Osteocyte (in vitro differentiated cells): Measurements from ENCODE around the gene CDH10. TPM values are rescaled to one million over a fixed set of nuclear protein-coding genes. Genes with fewer than 3 reads are reported as not detected.

Source experiments
- DNase-seq: peaks from one replicate; pipeline ENCODE4 v3.0.0; 2021; ENCODE audit warnings: mixed read lengths; ENCODE audit not compliant: unreplicated experiment; ENCODE audit errors: extremely low spot score
- H3K27ac Mint-ChIP-seq: one replicate; pipeline ENCODE4 v1.8.0; 2021; ENCODE audit warnings: mild to moderate bottlenecking, mixed read lengths; ENCODE audit not compliant: unreplicated experiment
- H3K27me3 Mint-ChIP-seq: one replicate; pipeline ENCODE4 v1.8.0; 2021; ENCODE audit warnings: mixed read lengths; ENCODE audit not compliant: unreplicated experiment
- H3K36me3 Mint-ChIP-seq: one replicate; pipeline ENCODE4 v1.8.0; 2021; ENCODE audit warnings: mixed read lengths; ENCODE audit not compliant: unreplicated experiment
- H3K4me1 Mint-ChIP-seq: one replicate; pipeline ENCODE4 v1.8.0; 2021; ENCODE audit warnings: mixed read lengths; ENCODE audit not compliant: unreplicated experiment
- H3K4me3 Mint-ChIP-seq: one replicate; pipeline ENCODE4 v1.8.0; 2021; ENCODE audit warnings: mild to moderate bottlenecking, moderate library complexity, mixed read lengths; ENCODE audit not compliant: unreplicated experiment
- H3K9me3 Mint-ChIP-seq: one replicate; pipeline ENCODE4 v1.8.0; 2021; ENCODE audit warnings: mixed read lengths; ENCODE audit not compliant: unreplicated experiment
- total RNA-seq: library from RNA; stranded (reverse); gene quantifications from 2 replicates; pipeline ENCODE4 v1.2.1, GENCODE V29; 2021
- TF ChIP-seq, protein P1 (sequence below): fragments of 200-600 bp; sonication (generic); IDR thresholded peaks from 2 replicates; pipeline ENCODE4 v1.5.0; 2021; ENCODE audit warnings: antibody characterized with exemption, mild to moderate bottlenecking, moderate library complexity

The CDH10 gene
- total RNA-seq, 1 donor from 2014 or later = not detected

DNA sequence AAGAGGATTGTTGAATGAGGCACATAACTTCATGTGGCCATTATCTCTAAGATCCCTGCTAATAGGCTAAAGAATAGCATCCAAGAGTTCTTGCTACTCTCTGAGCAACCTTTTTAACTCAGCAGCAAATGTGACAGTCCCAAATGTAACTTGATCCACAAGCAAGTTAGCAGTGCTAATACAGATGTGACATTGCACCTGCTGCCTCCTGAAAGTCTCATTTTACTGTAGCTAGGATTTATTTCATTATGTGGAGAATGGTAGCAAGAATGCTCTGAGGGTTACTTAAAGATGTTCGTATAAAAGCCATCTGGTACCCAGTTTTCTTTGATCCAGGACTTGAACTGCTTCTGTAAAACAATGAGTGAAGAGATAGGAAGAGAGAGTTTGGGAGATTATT, 45.8 kb downstream of the CDH10 start:
- no peak for DNase-seq
- no peak overlapping the region for H3K27ac Mint-ChIP-seq
- TF ChIP-seq, protein P1, sequence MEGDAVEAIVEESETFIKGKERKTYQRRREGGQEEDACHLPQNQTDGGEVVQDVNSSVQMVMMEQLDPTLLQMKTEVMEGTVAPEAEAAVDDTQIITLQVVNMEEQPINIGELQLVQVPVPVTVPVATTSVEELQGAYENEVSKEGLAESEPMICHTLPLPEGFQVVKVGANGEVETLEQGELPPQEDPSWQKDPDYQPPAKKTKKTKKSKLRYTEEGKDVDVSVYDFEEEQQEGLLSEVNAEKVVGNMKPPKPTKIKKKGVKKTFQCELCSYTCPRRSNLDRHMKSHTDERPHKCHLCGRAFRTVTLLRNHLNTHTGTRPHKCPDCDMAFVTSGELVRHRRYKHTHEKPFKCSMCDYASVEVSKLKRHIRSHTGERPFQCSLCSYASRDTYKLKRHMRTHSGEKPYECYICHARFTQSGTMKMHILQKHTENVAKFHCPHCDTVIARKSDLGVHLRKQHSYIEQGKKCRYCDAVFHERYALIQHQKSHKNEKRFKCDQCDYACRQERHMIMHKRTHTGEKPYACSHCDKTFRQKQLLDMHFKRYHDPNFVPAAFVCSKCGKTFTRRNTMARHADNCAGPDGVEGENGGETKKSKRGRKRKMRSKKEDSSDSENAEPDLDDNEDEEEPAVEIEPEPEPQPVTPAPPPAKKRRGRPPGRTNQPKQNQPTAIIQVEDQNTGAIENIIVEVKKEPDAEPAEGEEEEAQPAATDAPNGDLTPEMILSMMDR = no peak
- H3K4me3 Mint-ChIP-seq = no peak overlapping the region
- no peaks in the 10 kb centered on the region for H3K9me3 Mint-ChIP-seq
- no peaks in the 10 kb centered on the region for H3K36me3 Mint-ChIP-seq
- peaks cover 3% of the 10 kb centered on the region for H3K27me3 Mint-ChIP-seq
- no peaks in the 10 kb centered on the region for H3K4me1 Mint-ChIP-seq

DNA sequence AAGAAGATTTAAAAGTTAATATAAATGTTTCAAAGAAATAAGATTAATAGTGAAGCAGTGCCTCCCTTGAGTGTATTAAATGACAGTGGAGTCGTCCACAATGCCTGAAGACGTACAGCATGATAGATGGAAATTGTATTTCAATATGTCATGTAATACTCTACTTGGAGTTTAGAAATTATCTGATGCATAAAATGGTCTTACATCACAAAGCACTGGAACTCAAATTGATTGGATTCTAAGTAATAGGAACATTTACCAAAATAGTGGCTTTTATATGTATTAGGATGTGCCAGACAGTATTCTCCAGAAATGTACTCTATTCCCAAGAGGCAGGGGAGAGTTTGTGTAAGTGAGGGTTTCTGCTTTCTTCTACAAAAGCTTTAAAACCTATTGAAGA, 49.4 kb downstream of the CDH10 start:
- no peak overlapping the region for H3K27ac Mint-ChIP-seq
- H3K9me3 Mint-ChIP-seq = no peaks in the 10 kb centered on the region
- H3K36me3 Mint-ChIP-seq = no peaks in the 10 kb centered on the region
- no peak for DNase-seq
- TF ChIP-seq, protein P1 = no peak
- no peaks in the 10 kb centered on the region for H3K4me1 Mint-ChIP-seq
- H3K27me3 Mint-ChIP-seq = peaks cover 3% of the 10 kb centered on the region
- no peak overlapping the region for H3K4me3 Mint-ChIP-seq

DNA sequence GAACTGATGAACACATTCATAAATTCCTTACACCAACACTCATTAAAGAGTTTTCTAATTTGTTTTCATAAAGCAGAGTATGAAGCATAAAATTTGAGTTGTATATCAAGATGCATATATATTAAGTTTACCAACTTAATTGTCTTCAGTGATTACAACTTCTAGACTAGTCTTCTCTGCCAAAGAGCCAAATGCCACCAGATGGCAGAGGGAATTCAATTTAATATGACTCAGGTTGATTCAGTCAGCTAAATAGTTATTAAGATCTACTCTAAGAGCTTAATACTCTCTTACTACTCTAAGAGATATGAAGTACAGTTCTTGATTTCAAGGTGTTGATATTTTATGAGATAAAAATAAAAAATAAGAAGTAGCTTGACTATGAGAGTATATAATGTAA, 53.4 kb downstream of the CDH10 start:
- TF ChIP-seq, protein P1 = no peak
- Mint-ChIP-seq H3K4me3 (no peak overlapping the region), H3K4me1 (no peaks in the 10 kb centered on the region), H3K9me3 (no peaks in the 10 kb centered on the region), H3K27me3 (peaks cover 7% of the 10 kb centered on the region), H3K36me3 (no peaks in the 10 kb centered on the region), H3K27ac (no peak overlapping the region)
- DNase-seq = no peak

DNA sequence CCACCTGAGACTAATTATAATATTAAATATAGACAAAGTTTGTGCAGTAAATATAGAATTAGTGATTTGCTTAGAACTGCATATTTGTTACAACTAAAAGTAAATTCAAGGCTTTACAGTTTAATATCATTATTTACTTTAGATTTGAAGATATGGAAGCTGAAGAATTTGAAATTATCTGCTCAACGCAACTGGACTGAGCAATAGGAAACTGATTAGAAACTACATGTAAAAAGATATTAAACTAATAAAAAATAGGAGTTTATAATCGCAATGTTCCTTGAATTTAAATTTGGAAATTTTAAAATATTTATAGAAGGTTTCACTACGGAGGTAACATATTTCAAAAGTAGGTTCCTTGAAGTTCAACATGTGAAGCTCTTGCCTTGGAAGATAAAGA, 55.2 kb downstream of the CDH10 start:
- H3K4me3 Mint-ChIP-seq = no peak overlapping the region
- H3K27ac Mint-ChIP-seq = no peak overlapping the region

DNA sequence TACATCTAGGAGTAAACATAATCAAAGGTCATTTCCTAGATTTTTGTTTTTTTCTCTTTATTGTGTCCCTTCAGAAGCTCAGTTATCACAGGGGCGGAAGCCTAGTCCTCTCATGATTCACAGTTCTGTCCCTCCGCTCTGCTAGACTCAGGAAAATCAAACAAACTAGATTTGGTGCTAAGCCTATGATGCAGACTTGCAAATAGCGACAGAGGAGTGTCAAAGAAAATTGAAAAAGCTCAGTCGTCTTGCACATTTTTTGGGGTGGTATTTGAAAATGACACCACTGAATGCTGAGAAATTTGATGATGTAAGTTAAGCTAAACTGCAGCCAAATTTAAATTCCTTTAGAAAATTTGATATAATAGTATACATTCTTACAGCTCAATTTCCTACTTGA, 59.0 kb downstream of the CDH10 start:
- no peaks in the 10 kb centered on the region for H3K4me1 Mint-ChIP-seq
- no peak for DNase-seq
- no peak overlapping the region for H3K4me3 Mint-ChIP-seq
- peaks cover 3% of the 10 kb centered on the region for H3K27me3 Mint-ChIP-seq
- no peak overlapping the region for H3K27ac Mint-ChIP-seq
- TF ChIP-seq, protein P1 = no peak
- H3K9me3 Mint-ChIP-seq = no peaks in the 10 kb centered on the region
- H3K36me3 Mint-ChIP-seq = no peaks in the 10 kb centered on the region

More for the DNA sequence above, 55.2 kb downstream of the CDH10 start:
- Mint-ChIP-seq H3K36me3 (no peaks in the 10 kb centered on the region), H3K27me3 (peaks cover 7% of the 10 kb centered on the region), H3K9me3 (no peaks in the 10 kb centered on the region), H3K4me1 (no peaks in the 10 kb centered on the region)
- no peak for DNase-seq
- TF ChIP-seq, protein P1 = no peak
